Cardiac septum (tissue), 1 donor: Measurements from ENCODE around the gene SLC52A1. TPM values are rescaled to one million over a fixed set of nuclear protein-coding genes. Genes with fewer than 3 reads are reported as not detected.

ENCODE experiments used
- DNase-seq: peaks from one replicate; pipeline ENCODE4 v3.0.0-alpha.2; 2020; ENCODE audit warnings: low spot score
- intact Hi-C: fragments of 100-400 bp; cut with DNase I; formaldehyde crosslinking; loops from one replicate; pipeline ENCODE4 v1.14.0; 2022
- total RNA-seq: library from RNA; stranded (reverse); fragmentation: NEBNext Ultra II Directional; extraction: Animal tissue kit (Norgen Biotek cat#: 25700); gene quantifications from one replicate; pipeline ENCODE4 v1.2.1, GENCODE V29; 2021
- donor health status: DM: no; HTN: no; CAD: no.

Gene SLC52A1
- total RNA-seq, 1 donor from 2014 or later, result not detected

GRCh38 chr17:4998027-4998731, 37.0 kb downstream of the SLC52A1 start:
- intact Hi-C loops, result loop anchor here (2.0 kb wide), 1 partner anchor 49 kb away; the partner anchor contains the start of gene PFN1
- DNase-seq, result peak; percentile 79

GRCh38 chr17:4997302-4998026, 37.8 kb downstream of the SLC52A1 start, which contains the start of the genes INCA1 and KIF1C:
Gene INCA1, minus strand, starts transcription at chr17:4997522. Its CDS starts 3,085 bp downstream, at chr17:4994437.
Gene KIF1C, plus strand, starts transcription at chr17:4997950. Its CDS starts 2,297 bp downstream, at chr17:5000247.
- peak; percentile 98 for DNase-seq
- intact Hi-C loops, result loop anchor here (2.0 kb wide), 3 partner anchors 15 to 57 kb away; partner anchors contain the start of genes PFN1, RNF167 and SLC25A11

- intact Hi-C loops, result no loop called here
- no peak for DNase-seq
These were observed 41.1 kb downstream of the SLC52A1 start for GRCh38 chr17:4994081-4994595.

GRCh38 chr17:4987767-4988567, 47.3 kb downstream of the SLC52A1 start:
- no peak for DNase-seq
- intact Hi-C loops, result loop anchor here (1.0 to 2.0 kb wide), 2 partner anchors 21 to 79 kb away; partner anchors contain the start of gene SPAG7

GRCh38 chr17:4986951-4987766, 48.1 kb downstream of the SLC52A1 start, which contains the start of gene CAMTA2:
Gene CAMTA2, minus strand, starts transcription at chr17:4987675. Its CDS starts 1,453 bp downstream, at chr17:4986222.
- intact Hi-C loops, result loop anchor here (1.0 to 2.0 kb wide), 2 partner anchors 20 to 78 kb away; partner anchors contain the start of gene SPAG7
- peak; percentile 96 for DNase-seq

- intact Hi-C loops, result loop anchor here (2.0 kb wide), 1 partner anchor 20 kb away; the partner anchor contains the start of gene SPAG7
- DNase-seq, result no peak
These were observed 48.8 kb downstream of the SLC52A1 start for GRCh38 chr17:4986403-4986802.

Other genes starting within 250 kb of the SLC52A1 start
- 0.97 TPM for gene VMO1, start 249.1 kb downstream of the SLC52A1 start, total RNA-seq
- gene GLTPD2, start 246.5 kb downstream of the SLC52A1 start, total RNA-seq, result not detected
- 147 TPM for gene PSMB6, start 239.3 kb downstream of the SLC52A1 start, total RNA-seq
- 9.5 TPM for gene PLD2, start 228.3 kb downstream of the SLC52A1 start, total RNA-seq
- gene MINK1, start 202.1 kb downstream of the SLC52A1 start, total RNA-seq, result 44.0 TPM
- gene C17orf107, start 135.9 kb downstream of the SLC52A1 start, total RNA-seq, result 0.46 TPM
- 5.5 TPM for gene CHRNE, start 132.3 kb downstream of the SLC52A1 start, total RNA-seq
- not detected for gene GP1BA, start 103.1 kb downstream of the SLC52A1 start, total RNA-seq
- gene SLC25A11, start 95.4 kb downstream of the SLC52A1 start, total RNA-seq, result 176 TPM
- 84.7 TPM for gene RNF167, start 95.2 kb downstream of the SLC52A1 start, total RNA-seq
- 204 TPM for gene PFN1, start 86.9 kb downstream of the SLC52A1 start, total RNA-seq
- gene ENO3, start 84.3 kb downstream of the SLC52A1 start, total RNA-seq, result 382 TPM
- 104 TPM for gene SPAG7, start 67.6 kb downstream of the SLC52A1 start, total RNA-seq
- 38.9 TPM for gene CAMTA2, start 47.8 kb downstream of the SLC52A1 start, total RNA-seq
- gene INCA1, start 37.9 kb downstream of the SLC52A1 start, total RNA-seq, result 1.8 TPM
- 646 TPM for gene KIF1C, start 37.5 kb downstream of the SLC52A1 start, total RNA-seq
- 12.6 TPM for gene ZFP3, start 43.0 kb upstream of the SLC52A1 start, total RNA-seq
- gene ZNF232, start 76.5 kb upstream of the SLC52A1 start, total RNA-seq, result 4.1 TPM
- 0.08 TPM for gene USP6, start 80.6 kb upstream of the SLC52A1 start, total RNA-seq
- gene ZNF594, start 156.4 kb upstream of the SLC52A1 start, total RNA-seq, result 5.8 TPM
- 0.62 TPM for gene SCIMP, start 199.4 kb upstream of the SLC52A1 start, total RNA-seq
- gene RABEP1, start 246.9 kb upstream of the SLC52A1 start, total RNA-seq, result 65.2 TPM